GM19193 (cell line): ENCODE data around the gene PTPRE.

ENCODE experiments used
- POLR2A ChIP-seq: IDR thresholded peaks from 4 replicates; pipeline ENCODE4 v1.6.1; 2011; ENCODE audit not compliant: insufficient read depth, insufficient read length; ENCODE audit errors: extremely low read depth

PTPRE gene

GRCh38 chr10:127926455-127926854 lies 19.6 kb downstream of the PTPRE start:
- TF ChIP-seq POLR2A = no peak

GRCh38 chr10:127928021-127928806 lies 21.3 kb downstream of the PTPRE start:
- TF ChIP-seq POLR2A = no peak

- no peak for TF ChIP-seq POLR2A
These were observed 25.8 kb downstream of the PTPRE start for GRCh38 chr10:127932521-127933270.

GRCh38 chr10:127933271-127933670 lies 26.4 kb downstream of the PTPRE start:
- no peak for TF ChIP-seq POLR2A

DNA sequence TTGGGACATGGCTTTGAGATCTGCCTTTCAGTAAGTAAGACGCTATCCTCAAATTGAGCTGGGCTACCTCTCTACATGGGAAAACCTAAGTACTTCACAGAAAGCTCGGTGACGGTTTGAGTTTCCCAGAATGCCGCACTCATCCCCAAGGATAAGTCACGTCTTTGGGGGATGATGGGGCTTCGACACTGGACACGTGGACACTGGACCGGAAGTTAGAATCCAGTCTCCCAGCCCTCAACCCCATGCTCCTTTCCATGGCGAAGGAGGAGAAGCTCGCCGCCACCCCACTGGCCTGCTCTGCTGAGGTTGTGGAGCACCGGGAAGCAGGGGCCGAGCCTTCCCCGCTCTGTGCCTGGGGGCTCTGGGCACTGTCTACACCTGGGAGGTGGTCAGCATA lies 27.5 kb downstream of the PTPRE start:
- TF ChIP-seq POLR2A = no peak

DNA sequence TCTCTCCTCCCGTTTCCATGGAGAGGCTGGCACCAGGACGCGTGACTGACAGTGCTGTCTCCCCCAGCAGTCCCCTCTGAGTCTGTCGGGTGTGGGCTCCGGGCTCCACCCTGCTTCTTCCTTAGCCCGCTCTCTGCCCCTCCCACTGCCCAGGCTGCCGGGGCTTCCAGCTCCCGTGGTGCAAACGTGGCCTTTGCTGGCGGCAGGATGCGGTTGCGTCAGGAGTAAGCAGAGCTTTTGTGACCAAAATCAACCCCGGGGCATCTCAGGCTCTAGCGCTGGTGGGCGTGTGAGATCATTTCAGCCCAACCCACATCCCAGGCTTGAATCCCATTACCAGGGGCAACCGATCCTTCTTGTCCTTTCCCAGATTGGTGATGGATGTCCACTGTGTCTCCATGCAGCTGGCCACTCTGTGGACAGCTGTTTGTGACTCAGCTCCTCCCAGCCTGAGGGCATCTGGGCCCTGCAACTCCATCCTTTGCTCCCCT lies 28.2 kb downstream of the PTPRE start:
- no peak for TF ChIP-seq POLR2A

- TF ChIP-seq POLR2A = no peak
These were observed 30.2 kb downstream of the PTPRE start for GRCh38 chr10:127937069-127937468.

GRCh38 chr10:127937915-127938463 lies 31.1 kb downstream of the PTPRE start:
- TF ChIP-seq POLR2A = no peak

DNA sequence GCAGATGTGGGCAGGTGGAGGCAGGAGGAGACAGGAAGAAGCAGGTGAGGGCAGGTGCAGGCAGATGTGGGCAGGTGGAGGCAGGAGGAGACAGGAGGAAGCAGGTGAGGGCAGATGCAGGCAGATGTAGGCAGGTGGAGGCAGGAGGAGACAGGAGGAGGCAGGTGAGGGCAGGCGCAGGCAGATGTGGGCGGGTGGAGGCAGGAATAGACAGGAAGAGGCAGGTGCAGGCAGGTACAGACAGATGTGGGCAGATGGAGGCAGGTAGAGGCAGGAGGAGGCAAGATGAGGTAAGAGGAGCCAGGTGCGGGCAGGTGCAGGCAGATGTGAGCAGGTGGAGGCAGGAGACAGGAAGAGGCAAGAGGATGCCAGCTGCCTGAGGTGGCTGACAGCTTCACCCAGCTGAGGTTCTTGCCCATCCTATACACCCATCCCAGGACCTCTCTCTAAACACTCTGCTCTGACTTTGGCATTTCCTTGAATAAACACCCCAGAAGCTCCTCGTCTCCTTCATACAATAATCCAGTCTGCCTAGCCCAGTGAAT lies 33.0 kb downstream of the PTPRE start:
- TF ChIP-seq POLR2A = no peak

- TF ChIP-seq POLR2A = no peak
These were observed 34.1 kb downstream of the PTPRE start for GRCh38 chr10:127940866-127941640.

DNA sequence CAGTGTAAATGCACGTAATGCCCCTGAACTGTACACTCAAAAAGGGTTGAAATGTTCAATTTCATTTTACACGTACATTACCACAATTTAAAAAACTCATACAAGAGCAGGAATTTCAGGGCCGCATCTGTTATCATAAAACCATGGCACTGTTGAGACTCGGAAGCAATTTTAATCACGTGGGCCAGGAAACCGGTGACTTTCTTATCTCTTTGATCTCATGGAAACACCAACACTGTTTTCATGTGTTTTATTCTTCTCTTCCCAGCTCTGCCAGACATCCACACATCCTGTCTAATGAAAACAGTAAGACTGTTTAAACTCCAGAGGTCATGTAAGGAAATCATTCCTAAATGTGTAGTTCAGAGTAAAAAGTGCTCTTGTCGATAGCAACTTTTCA lies 35.9 kb downstream of the PTPRE start:
- TF ChIP-seq POLR2A = no peak

DNA sequence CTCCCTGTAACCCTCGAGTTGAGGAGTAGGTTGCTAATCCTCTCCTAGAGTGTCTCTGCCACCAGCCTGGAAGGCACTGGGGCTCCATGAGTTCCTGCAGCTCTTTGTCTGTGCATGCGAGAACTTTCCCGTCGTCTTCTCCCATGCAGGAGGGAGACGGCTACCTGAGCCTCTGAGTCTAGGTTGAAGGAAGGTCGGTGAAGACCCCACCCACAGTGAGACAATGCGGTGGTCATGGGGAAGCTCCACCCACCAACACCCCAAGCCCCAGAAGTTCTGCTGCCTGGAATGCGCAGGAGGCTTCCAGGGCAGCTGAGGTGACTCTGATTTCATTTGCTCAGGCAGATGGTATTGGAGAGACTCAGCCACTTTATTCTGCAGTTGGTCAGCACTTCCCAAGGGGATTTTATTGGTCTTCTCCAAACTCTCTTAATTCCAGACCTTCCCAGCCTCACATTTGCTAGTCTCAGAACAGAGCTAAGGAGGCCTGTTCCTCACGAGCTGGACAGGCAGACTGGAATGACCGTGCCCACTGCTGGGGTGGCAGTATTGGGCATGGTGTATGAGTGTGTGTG lies 36.5 kb downstream of the PTPRE start:
- TF ChIP-seq POLR2A = no peak

GRCh38 chr10:127944256-127944655 lies 37.4 kb downstream of the PTPRE start:
- no peak for TF ChIP-seq POLR2A

DNA sequence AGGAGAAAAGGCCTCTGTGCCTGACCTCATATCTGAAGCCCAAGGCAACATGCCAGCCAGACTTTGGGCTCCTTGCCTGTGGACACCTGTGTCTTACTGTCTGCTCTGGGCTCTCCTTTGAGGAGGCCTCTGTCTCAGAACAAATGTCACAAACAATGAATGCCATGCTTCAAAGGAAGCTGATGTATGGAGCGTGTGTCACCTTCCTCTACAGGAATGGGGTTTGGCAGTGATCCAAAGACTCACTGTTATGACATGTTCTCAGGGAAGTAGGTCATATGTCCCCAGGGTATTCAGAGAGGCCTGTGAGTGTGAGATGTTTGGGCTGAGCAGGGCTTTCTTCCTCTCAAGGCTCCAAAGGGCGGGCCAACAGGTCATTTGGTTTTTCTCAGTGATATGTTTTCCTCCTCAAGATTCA lies 38.4 kb downstream of the PTPRE start:
- no peak for TF ChIP-seq POLR2A
